GM19023 (cell line): ENCODE results near the gene PTER.

Experiments used
- ATAC-seq: cut with Tn5 transposase; IDR thresholded peaks from one replicate; pipeline ENCODE4 v1.9.1; 2021; ENCODE audit warnings: mild to moderate bottlenecking, moderate library complexity; ENCODE audit not compliant: unreplicated experiment

The PTER gene, protein sequence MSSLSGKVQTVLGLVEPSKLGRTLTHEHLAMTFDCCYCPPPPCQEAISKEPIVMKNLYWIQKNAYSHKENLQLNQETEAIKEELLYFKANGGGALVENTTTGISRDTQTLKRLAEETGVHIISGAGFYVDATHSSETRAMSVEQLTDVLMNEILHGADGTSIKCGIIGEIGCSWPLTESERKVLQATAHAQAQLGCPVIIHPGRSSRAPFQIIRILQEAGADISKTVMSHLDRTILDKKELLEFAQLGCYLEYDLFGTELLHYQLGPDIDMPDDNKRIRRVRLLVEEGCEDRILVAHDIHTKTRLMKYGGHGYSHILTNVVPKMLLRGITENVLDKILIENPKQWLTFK

DNA sequence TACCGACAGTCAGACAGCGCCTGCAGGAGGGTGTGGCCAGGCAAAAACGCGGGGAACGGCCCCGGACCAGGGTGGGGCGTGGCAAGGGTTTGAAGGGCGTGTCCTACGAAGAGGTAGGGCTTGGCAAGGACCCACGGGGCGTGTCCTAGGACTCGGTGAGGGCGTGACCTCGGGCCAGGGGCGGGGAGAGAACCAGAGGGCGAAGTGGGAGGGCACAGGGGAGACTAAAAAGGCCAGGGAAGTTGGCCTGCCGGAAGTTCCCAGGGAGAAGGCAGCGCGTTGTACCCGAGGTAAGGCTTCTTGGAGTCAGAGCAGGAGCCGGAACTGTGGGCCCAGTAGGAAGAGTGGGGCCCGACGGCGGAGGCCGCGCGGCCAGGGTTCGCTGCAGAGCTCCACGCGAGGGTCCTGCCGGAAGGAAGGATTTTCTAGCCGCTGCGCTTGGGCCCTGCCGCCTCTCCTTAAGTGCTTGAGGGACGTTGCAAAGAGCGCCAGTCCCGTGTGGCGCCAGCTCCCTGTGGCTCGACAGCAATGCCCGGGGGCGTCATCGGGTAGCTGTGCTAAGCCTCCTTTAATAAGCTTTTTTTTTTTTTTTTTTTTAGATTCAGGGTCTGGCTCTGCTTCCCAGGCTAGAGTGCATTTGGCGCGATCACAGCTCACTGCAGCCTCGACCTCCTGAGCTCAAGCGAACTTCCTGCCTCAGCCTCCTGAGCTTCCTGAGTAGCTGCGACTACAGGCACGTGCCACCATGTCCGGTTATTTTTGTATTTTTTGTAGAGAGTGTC lies at the start of gene PTER:
Gene PTER (plus strand): TSS at position 253 of the 782 bp plus-strand sequence. CDS start 47,375 bp downstream, outside the sequence.
- peak; percentile 99 for ATAC-seq

DNA sequence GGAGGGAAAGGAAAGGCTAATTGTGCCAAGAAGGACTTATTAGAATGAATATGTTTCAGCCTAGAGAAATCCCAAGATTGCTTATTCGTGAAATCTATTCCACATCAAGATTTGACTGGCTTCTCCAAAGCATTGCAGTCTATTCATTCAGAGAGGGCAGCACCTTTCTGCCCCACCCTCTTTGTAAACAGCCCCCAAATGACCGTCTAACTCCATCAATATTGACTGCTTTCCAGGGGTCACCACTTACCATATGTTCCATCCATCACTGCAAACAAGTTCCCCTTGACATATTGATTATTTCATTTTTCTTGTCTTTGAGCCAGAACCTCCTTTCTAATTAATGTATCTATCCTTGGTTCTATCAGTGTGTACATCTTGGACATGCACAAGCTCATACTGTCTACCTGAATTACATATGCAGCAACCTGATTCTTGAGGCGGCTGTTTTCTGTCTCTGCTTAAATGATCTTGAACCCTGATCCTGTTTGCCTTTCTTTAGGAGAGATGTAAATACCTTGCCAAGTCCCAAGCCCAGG lies 44.2 kb upstream of the PTER start:
- no peak for ATAC-seq

DNA sequence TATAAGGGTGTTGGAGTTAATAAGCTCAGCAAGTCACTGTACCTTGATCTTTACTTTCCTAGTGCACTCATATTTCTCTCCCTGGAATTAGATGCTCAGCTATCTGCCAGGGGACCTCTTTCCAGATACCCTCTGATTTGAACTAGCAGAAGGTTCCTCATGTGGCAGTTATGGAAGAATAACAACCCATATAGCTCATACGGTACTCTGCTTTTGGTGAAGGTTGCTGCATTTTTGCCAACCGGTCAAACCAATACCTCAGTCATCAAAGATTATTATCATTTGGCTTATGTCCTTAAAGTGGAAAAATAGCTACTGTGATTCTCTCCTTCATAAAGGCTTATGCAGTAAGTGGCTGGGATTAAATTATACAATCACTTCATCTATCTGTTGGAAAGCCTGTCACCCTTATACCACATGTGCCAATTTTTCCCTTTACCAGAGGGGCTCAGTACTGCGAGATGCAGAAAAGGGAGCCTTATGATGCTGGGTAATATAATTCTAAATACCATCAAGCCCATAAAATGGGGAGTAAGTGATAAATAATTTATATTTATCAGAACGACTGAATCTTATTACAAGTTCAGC lies 43.4 kb upstream of the PTER start:
- ATAC-seq, result no peak

DNA sequence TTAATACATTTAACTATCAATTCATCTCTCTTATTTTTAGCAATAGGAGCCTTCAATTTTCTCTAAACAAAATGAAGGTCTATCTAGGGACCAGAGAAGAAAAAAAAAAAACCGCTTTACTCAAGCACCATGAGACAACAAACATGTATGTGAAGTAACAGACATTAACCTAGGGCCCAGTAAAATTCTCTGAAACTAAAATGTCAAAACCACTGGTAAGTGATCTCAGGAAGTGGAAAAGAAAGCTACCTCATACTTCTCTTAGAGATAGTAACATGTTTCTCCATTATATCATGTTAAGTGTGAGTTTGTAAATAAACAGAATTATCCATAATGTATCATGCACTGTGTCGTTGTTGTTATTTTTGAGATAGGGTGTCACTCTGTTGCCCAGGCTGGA lies 35.4 kb upstream of the PTER start:
- ATAC-seq, result no peak

DNA sequence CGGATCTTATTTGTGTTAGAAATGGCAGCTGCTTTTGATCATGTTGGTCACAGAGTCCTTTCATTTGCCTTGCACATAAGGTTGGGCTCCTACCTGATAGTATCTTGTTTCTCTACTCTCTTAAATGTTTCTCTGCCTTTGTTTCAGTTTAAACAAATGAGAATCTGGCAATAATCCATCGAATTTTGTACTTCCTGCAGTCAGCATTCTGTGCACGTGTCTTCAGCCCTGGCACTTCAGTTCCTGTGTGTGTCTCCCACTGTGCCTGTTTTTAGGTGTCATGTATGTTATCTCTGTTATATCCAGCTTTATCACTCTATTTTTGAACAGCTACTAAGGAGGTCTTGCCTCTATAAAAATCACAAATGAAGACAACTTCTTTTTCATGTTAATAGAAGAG lies 28.4 kb upstream of the PTER start:
- no peak for ATAC-seq

DNA sequence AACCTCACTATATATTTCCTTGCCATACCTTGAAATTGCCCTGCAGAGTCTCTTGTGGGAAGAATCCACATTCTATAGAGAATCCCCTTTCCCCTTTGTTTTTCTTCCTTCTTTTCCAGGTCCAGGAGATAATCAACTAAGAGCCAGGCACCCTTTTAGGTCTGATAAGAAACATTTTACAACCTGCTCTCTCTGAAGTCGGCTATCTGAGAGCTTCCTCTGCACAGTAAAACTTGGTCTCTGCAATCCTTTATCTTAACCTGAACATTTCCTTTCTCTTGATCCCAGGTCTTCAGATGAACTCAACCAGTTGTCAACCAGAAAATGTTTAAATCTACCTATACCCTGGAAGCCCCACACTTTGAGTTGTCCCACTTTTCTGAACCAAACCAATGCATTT lies 19.5 kb upstream of the PTER start:
- ATAC-seq, result no peak

DNA sequence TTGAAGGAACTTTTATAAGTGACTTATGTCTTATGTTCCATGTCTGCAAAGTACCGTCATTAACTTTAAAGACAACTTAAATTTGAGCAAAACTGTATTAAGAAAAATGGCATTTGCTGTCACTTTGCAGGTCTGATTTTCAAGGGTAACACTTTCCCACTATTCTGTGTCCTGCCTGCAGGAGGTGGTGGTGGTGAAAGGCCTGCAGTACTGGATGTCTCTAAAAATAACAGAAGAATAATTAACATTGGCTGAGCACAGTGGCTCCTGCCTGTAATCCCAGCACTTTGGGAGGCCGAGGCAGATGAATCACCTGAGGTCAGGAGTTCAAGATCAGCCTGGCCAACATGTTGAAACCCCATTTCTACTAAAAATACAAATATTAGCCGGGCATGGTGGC lies 13.2 kb upstream of the PTER start:
- ATAC-seq, result no peak

DNA sequence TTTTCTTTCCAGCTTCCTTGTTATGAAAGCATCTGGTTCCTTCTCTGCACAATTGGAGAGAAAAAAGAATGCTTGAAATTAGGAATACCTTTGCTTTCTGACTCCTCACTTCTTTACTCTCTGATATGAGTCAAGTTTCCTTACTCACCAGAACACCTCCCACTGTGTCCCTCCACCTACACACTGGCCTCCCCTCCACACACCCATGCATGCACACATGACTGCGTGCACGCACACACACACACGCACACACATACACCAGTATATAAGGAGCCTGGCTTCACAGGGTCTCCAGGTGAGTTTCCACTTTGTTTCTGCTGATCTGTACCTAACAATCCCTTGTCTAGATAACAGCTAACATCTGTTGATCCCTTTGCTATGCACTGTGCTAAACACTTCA lies 11.4 kb upstream of the PTER start:
- no peak for ATAC-seq

DNA sequence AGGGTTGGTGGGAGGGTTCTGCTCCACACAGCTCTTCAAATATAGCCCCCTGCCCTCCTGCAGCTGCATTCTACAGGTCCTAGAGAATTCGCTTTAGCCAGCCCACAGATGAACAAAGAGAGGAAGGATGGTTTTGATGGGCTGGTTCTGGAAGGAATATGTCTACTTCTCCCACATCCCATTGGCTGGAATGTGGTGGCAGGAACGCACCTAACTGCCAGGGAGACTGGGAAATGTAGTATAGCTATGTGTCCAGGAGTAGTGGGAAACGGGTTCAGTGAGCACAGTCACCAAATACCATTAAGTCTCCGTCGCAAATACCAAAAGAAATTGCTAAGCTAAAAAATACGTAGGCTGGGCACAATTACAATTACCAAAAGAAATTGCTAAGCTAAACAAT lies 7.3 kb upstream of the PTER start:
- ATAC-seq, result no peak

DNA sequence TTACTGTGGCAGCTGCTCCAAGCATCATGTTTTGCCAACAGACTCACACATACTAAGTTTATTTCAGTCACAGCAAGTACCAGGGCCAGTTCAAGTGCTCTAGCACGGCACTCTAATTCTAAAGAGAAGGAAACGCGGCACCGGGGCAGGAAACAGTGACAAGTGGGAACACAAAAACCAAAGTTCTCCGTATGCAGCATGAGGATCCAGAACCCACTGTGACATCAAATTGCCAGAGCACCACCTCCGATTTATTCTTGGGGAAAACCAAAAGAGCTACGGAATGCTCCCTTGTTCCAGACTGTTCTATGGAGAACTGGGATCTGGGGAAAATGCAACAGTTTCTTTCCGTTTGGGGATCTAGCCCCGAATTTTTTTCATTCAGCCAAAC lies 448 bp upstream of the PTER start:
- ATAC-seq, result peak; percentile 4

DNA sequence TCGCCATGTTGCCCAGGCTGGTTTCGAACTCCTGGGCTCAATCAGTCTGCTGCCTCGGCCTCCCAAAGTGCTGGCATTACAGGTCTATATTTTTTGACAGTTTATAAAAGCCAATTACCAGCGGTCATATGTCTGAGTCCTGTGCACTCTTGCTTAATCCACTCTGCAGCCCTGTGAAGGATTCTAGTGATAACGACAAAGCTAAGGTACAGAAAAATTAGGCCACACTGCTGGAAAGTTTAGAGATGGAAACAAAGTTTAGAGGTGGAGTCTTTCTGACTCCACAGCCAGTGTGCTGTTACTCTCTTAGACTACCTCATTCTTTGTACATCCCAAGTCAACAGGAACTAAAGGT lies 707 bp downstream of the PTER start:
- ATAC-seq, result no peak

DNA sequence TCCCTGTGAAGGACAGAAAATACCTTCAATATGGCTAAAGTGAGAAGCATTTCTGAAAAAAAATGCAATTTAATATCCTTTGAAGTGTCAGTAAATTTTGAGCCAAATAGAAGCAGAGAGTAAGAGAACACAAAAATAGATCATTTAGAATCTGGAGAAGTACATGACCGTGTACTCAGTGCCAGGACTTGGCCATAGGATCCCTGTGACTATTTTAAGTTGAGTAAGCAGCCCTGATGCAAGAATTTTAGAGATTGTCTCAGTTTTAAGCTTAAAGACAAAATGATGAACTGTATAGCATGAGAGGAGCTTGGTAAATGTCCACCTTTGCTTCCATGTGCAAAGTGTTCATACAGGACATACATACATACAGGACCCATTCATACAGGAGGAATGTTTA lies 2.5 kb downstream of the PTER start:
- no peak for ATAC-seq

DNA sequence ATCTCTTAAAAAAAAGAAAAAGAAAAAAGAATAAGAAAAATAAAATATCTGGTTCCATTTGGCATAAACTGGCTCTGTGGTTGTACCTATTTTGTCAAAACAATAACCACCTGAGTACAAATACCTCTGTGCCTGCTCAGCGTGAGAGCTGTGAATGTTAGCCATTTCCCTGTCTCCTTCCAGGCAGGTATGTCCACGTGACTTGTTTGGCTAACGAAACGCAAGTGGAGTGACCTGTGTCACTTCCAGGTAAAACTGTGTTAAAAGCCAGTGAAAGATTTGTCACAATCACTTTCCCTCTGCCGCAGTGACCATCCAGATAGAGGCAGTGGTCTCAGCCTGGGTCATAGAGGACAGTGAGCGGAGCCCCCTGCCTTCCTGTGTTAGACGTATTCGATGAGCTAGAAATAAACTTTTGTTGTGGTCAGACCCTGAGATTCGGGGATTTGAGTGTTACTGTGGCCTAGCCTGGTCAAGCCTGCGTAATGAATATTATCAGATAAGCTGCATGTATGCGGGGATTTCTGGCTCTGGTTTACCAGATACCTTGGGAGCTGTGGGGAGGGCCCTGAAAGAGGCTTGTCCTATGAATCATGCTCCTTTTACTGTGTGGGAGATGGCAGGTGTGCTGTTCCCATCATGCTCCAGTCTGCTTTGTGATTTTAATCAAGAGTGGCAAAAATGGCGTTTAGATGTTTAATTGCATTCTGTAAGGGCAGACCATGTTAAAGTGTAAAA lies 3.8 kb downstream of the PTER start:
- no peak for ATAC-seq

DNA sequence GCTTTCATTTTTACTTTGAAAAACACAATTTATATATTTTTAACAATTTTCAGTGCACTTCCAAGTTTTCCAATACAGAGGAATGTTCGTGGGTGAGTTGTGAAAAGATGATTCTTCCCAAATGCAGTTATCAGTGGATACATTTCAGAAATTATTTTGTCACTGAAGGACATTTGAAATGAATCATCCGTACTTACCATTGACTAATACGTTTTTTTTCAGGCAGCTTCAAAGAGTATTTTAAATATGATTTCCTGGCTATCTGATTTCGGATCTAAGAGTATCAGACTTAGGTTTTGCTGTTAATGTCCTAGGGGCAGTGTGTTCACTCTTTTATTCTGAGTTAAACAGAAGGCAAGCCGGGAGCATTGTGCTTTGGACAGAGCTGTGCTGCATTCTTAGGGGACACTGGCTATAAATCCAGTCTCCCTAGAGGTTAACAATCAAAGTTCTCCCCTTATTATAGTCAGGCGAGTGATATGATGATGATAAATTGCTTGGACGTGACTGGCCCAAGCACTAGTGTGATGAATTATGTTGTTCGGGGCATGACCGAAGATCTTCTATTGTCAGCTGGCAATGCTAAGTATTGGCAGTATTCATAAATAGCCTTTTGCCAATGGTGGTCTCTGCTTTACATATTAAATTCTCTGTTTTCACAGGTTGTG lies 4.5 kb downstream of the PTER start:
- no peak for ATAC-seq

DNA sequence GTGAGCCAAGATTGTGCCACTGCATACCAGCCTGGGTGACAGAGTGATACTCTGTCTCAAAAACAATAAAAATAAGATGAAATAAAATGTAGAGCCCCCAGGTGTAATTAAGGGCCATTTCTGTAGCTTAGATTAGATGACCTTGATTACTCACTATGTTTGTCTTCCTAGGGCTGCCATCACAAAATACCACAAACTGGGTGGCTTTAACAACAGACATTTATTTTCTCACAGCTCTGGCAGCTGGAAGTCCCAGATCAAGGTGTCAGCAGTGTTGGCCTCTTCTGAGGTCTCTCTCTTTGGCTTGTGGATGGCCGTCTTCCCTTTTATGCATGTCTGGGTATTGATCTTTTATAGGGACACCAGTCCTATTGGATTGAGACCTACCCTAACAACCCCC lies 6.1 kb downstream of the PTER start:
- no peak for ATAC-seq

DNA sequence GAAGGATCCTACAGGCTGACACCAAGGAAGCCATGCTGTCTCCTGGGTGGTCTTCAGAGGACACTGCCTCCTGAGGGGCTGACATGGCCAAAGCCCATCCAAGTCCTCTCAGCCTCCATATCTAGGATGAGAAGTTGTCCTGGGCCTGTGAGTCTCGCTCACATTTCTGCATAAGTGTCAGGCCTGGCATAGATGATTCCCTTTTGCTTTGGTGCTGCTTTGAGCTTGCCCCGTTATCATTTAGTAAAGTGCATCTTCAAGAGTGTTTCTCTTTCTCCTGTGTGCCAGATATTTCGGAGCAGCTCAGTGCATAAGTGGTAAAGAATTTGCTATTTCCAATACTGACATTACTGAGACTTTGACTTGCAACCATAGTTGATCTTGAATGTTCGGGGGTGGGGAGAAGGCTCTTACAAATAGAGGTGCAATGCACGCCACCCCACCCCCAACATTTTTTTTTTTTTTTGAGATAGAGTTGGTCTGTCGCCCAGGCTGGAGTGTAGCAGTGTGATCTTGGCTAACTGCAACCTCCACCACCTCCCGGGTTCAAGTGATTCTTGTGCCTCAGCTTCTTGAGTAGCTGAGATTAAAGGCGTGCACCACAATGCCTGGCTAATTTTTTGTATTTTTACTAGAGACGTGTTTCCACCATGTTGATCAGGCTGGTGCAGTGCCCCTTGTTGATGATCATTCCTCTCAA lies 9.1 kb downstream of the PTER start:
- no peak for ATAC-seq

DNA sequence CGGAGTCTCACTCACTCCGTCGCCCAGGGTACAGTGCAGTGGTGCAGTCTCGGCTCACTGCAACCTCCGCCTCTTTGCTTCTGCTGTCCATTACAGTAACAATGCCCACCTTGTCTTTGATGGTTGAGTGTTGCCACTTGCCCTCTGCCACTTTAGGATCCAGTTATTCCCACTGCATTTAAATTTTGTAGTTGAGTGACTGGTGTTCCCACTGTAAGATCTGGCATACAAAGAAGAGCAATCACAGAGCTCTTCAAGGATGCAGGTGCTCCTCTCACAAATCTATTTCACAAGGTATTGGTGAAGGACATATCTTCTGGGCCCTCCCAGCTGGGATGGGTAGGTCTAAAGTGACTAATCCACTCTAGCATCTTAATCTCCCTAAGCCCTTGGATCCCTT lies 12.6 kb downstream of the PTER start:
- ATAC-seq, result no peak

DNA sequence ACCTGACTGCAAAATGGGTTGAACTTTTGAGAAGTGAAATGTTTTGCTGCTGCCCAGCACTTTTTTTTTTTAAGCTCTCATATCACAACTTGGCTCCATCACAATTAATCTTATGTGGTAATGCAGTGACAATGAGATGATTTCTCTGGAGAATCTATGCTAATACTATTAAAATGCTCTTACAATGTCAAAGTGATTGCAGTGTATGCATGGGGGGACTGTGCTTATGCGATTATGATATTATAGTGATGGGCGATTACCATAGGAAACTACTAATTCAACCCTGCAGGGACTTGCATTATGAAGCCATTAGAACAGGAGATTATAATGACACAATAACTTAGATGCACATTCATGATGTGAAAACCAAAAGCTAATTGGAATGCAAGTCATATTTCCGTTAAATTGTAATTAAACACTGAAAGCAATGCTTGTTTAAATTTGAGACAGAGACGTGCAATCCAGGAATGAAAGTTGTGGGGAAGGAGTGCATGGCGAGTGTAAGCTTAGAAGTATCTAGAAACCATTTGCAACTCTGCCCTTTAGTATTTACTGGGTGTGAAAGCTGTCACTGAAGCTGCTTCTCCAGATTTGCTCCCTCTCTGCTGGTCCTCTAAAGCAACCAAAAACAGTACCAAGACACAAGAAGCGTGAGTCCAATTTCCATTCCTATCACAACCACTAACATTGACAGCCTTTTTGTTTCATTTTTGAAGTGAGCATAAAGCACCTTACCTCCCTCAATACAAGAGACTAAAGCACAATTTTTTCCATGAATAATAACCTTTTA lies 21.6 kb downstream of the PTER start:
- ATAC-seq, result no peak

DNA sequence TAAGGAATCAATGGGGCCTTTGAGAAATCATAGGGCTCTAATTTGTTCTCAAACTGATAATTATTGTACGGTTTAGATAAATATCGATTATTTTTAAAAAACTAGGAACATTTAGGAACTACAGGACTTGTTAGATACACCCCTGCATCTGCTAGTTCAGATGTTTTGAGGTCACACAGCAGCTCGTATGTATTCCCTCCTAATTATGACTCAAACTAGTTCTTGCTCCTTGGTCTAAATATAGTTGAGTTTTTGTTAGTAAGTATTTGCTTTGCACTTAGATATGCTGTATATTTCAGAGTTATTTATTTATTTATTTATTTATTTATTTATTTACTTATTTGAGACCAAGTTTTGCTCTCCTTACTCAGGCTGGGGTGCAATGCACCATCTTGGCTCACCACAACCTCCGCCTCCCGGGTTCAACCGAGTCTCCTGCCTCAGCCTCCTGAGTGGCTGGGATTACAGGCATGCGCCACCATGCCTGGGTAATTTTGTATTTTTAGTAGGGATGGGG lies 22.7 kb downstream of the PTER start:
- ATAC-seq, result no peak
